Stimulated activated naive B cell treated with anti-CD40 and anti-IgM and Interleukin-4, amounts not matched to agents 10 μg/mL and 1 μg/mL and 100 μg/mL, for 72 hours (primary cell): ENCODE measurements around the gene SCAMP2.
"Not testable (repeated sequence)": the region's sequence is repeated elsewhere in the genome, so short reads cannot be mapped to it uniquely, and the experiment has no call there.

Experiments
- ATAC-seq, 2 donors: fragments of 150-1000 bp; cut with Tn5 transposase; replicated peaks; 2 replicates each; pipeline ENCODE4 v1.10.0; 2021; ENCODE audit warnings: moderate library complexity in 1 of 2
- DNase-seq: peaks from one replicate; pipeline ENCODE4 v3.0.0; 2021
- H3K27ac Mint-ChIP-seq: one replicate; pipeline ENCODE4 v1.8.0; 2022; ENCODE audit warnings: mild to moderate bottlenecking, mixed read lengths
- H3K27me3 Mint-ChIP-seq, 2 donors: one replicate each; pipeline ENCODE4 v1.8.0; 2022; ENCODE audit warnings: mixed read lengths in 2 of 2
- H3K36me3 Mint-ChIP-seq, 2 donors: one replicate each; pipeline ENCODE4 v1.8.0; 2022; ENCODE audit warnings: mixed read lengths in 2 of 2, mild to moderate bottlenecking in 1 of 2
- H3K4me1 Mint-ChIP-seq, 2 donors: one replicate each; pipeline ENCODE4 v1.8.0; 2022; ENCODE audit warnings: mixed read lengths in 2 of 2, mild to moderate bottlenecking in 1 of 2
- H3K4me3 Mint-ChIP-seq, 2 donors: one replicate each; pipeline ENCODE4 v1.8.0; 2022; ENCODE audit warnings: mild to moderate bottlenecking in 2 of 2, mixed read lengths in 2 of 2, moderate library complexity in 1 of 2
- H3K9me3 Mint-ChIP-seq, 2 donors: one replicate each; pipeline ENCODE4 v1.8.0; 2022; ENCODE audit warnings: mixed read lengths in 2 of 2, mild to moderate bottlenecking in 1 of 2

Gene SCAMP2

GRCh38 chr15:74873036-74873755, at the start of gene SCAMP2:
TSS of gene SCAMP2 (minus strand) at chr15:74873365. CDS start at chr15:74873255, 110 bp downstream.
- H3K4me1 Mint-ChIP-seq = peaks cover 27 to 50% of the 10 kb centered on the region in 2 donors
- ATAC-seq = peak; percentile 82 to 87
- H3K27me3 Mint-ChIP-seq = no peaks in the 10 kb centered on the region
- H3K4me3 Mint-ChIP-seq = peak within 1 kb of the TSS; percentile 91 to 98
- H3K36me3 Mint-ChIP-seq = peaks cover 28 to 34% of the 10 kb centered on the region in 2 donors
- peaks cover 0 to 4% of the 10 kb centered on the region in 2 donors for H3K9me3 Mint-ChIP-seq
- peak within 1 kb of the TSS; percentile 98 for H3K27ac Mint-ChIP-seq
- peak; percentile 92 for DNase-seq

- Mint-ChIP-seq H3K36me3 (peaks cover 25 to 41% of the 10 kb centered on the region in 2 donors), H3K4me1 (no peaks in the 10 kb centered on the region)
Measured at GRCh38 chr15:74920456-74920855, 47.3 kb upstream of the SCAMP2 start.

GRCh38 chr15:74917676-74918075, 44.5 kb upstream of the SCAMP2 start:
- no peak overlapping the region for H3K4me3 Mint-ChIP-seq
- H3K9me3 Mint-ChIP-seq = no peaks in the 10 kb centered on the region
- no peaks in the 10 kb centered on the region for H3K27me3 Mint-ChIP-seq
- ATAC-seq (no peak), DNase-seq (no peak)
- H3K27ac Mint-ChIP-seq = no peak overlapping the region
- peaks cover 37 to 44% of the 10 kb centered on the region in 2 donors for H3K36me3 Mint-ChIP-seq
- no peaks in the 10 kb centered on the region for H3K4me1 Mint-ChIP-seq

More at GRCh38 chr15:74920456-74920855, 47.3 kb upstream of the SCAMP2 start:
- no peak for DNase-seq
- Mint-ChIP-seq H3K9me3 (no peaks in the 10 kb centered on the region), H3K27me3 (no peaks in the 10 kb centered on the region), H3K4me3 (no peak overlapping the region), H3K27ac (no peak overlapping the region)
- ATAC-seq = no peak

- H3K36me3 Mint-ChIP-seq = peaks cover 32 to 33% of the 10 kb centered on the region in 2 donors
- H3K27ac Mint-ChIP-seq, H3K4me1 Mint-ChIP-seq, DNase-seq, H3K27me3 Mint-ChIP-seq, ATAC-seq, H3K4me3 Mint-ChIP-seq, H3K9me3 Mint-ChIP-seq: not testable (repeated sequence)
Measured at GRCh38 chr15:74913799-74914198, 40.6 kb upstream of the SCAMP2 start.

- ATAC-seq = no peak
- DNase-seq = no peak
- no peak overlapping the region for H3K4me3 Mint-ChIP-seq
- no peaks in the 10 kb centered on the region for H3K9me3 Mint-ChIP-seq
- no peaks in the 10 kb centered on the region for H3K27me3 Mint-ChIP-seq
- no peak overlapping the region for H3K27ac Mint-ChIP-seq
- no peaks in the 10 kb centered on the region for H3K4me1 Mint-ChIP-seq
- peaks cover 27% of the 10 kb centered on the region in 2 donors for H3K36me3 Mint-ChIP-seq
Measured at GRCh38 chr15:74913041-74913440, 39.9 kb upstream of the SCAMP2 start.

GRCh38 chr15:74908635-74909034, 35.5 kb upstream of the SCAMP2 start:
- Mint-ChIP-seq H3K9me3 (no peaks in the 10 kb centered on the region), H3K27ac (no peak overlapping the region), H3K27me3 (no peaks in the 10 kb centered on the region), H3K36me3 (peaks cover 17 to 32% of the 10 kb centered on the region in 2 donors), H3K4me3 (no peak overlapping the region), H3K4me1 (peaks cover 15 to 31% of the 10 kb centered on the region in 2 donors)
- no peak for DNase-seq
- no peak for ATAC-seq

GRCh38 chr15:74907163-74907870, 34.2 kb upstream of the SCAMP2 start:
- Mint-ChIP-seq H3K4me1 (peaks cover 19 to 36% of the 10 kb centered on the region in 2 donors), H3K27ac (peak overlapping the region; percentile 95), H3K4me3 (peak overlapping the region; percentile 89 to 96), H3K36me3 (peaks cover 24 to 38% of the 10 kb centered on the region in 2 donors), H3K9me3 (no peaks in the 10 kb centered on the region), H3K27me3 (no peaks in the 10 kb centered on the region)
- DNase-seq (no peak), ATAC-seq (peak; percentile 2 to 9)

GRCh38 chr15:74906450-74907162, 33.4 kb upstream of the SCAMP2 start, which contains the start of gene FAM219B:
TSS of gene FAM219B (minus strand) at chr15:74906851. CDS start at chr15:74906800, 51 bp downstream.
- H3K9me3 Mint-ChIP-seq = no peaks in the 10 kb centered on the region
- peak within 1 kb of the TSS; percentile 89 to 96 for H3K4me3 Mint-ChIP-seq
- peaks cover 19 to 43% of the 10 kb centered on the region in 2 donors for H3K4me1 Mint-ChIP-seq
- peak; percentile 94 to 95 for ATAC-seq
- H3K27me3 Mint-ChIP-seq = no peaks in the 10 kb centered on the region
- H3K36me3 Mint-ChIP-seq = peaks cover 23 to 37% of the 10 kb centered on the region in 2 donors
- peak within 1 kb of the TSS; percentile 95 for H3K27ac Mint-ChIP-seq
- peak; percentile 86 for DNase-seq

- H3K4me1 Mint-ChIP-seq = peaks cover 19 to 43% of the 10 kb centered on the region in 2 donors
Measured at GRCh38 chr15:74906067-74906449, 32.9 kb upstream of the SCAMP2 start.

GRCh38 chr15:74904190-74904805, 31.1 kb upstream of the SCAMP2 start:
- ATAC-seq = no peak
- Mint-ChIP-seq H3K9me3 (no peaks in the 10 kb centered on the region), H3K36me3 (peaks cover 27 to 41% of the 10 kb centered on the region in 2 donors), H3K4me1 (peaks cover 19 to 43% of the 10 kb centered on the region in 2 donors), H3K4me3 (peak overlapping the region in 1 of 2 donors; percentile 32), H3K27ac (no peak overlapping the region), H3K27me3 (no peaks in the 10 kb centered on the region)
- DNase-seq = no peak

More at GRCh38 chr15:74906067-74906449, 32.9 kb upstream of the SCAMP2 start:
- DNase-seq = peak; percentile 8
- peak overlapping the region; percentile 89 to 96 for H3K4me3 Mint-ChIP-seq
- no peaks in the 10 kb centered on the region for H3K9me3 Mint-ChIP-seq
- H3K27ac Mint-ChIP-seq = peak overlapping the region; percentile 86
- no peaks in the 10 kb centered on the region for H3K27me3 Mint-ChIP-seq
- peak; percentile 37 to 47 for ATAC-seq
- peaks cover 21 to 34% of the 10 kb centered on the region in 2 donors for H3K36me3 Mint-ChIP-seq

- Mint-ChIP-seq H3K27me3 (no peaks in the 10 kb centered on the region), H3K4me1 (peaks cover 19 to 43% of the 10 kb centered on the region in 2 donors), H3K4me3 (no peak overlapping the region), H3K9me3 (no peaks in the 10 kb centered on the region), H3K27ac (no peak overlapping the region), H3K36me3 (peaks cover 27 to 44% of the 10 kb centered on the region in 2 donors)
- ATAC-seq = no peak
- DNase-seq = no peak
Measured at GRCh38 chr15:74903676-74904075, 30.5 kb upstream of the SCAMP2 start.

- DNase-seq (no peak), ATAC-seq (no peak)
- H3K4me1 Mint-ChIP-seq = peaks cover 18 to 40% of the 10 kb centered on the region in 2 donors
- peaks cover 29 to 45% of the 10 kb centered on the region in 2 donors for H3K36me3 Mint-ChIP-seq
- H3K4me3 Mint-ChIP-seq = no peak overlapping the region
- no peaks in the 10 kb centered on the region for H3K27me3 Mint-ChIP-seq
- H3K9me3 Mint-ChIP-seq = no peaks in the 10 kb centered on the region
- no peak overlapping the region for H3K27ac Mint-ChIP-seq
Measured at GRCh38 chr15:74902295-74903075, 29.3 kb upstream of the SCAMP2 start.

- Mint-ChIP-seq H3K27me3 (no peaks in the 10 kb centered on the region), H3K9me3 (no peaks in the 10 kb centered on the region), H3K4me1 (peaks cover 15 to 33% of the 10 kb centered on the region in 2 donors), H3K27ac (peak overlapping the region; percentile 69), H3K36me3 (peaks cover 29 to 53% of the 10 kb centered on the region in 2 donors), H3K4me3 (no peak overlapping the region)
- peak; percentile 52 to 65 for ATAC-seq
- peak; percentile 46 for DNase-seq
Measured at GRCh38 chr15:74901612-74902063, 28.5 kb upstream of the SCAMP2 start.
